Head of caudate nucleus (tissue), 42 donors: Measurements from ENCODE around the gene CPED1.

Experiments used
- DNase-seq, 42 donors: peaks; one replicate each; pipeline versions ENCODE4 v3.0.0 to v3.0.0-alpha.2; 2020 to 2021; ENCODE audit warnings: mixed read lengths in 7 of 42
- intact Hi-C: fragments of 100-400 bp; cut with DNase I; formaldehyde crosslinking; loops from one replicate; pipeline ENCODE4 v1.15.0; 2022

The CPED1 gene

DNA sequence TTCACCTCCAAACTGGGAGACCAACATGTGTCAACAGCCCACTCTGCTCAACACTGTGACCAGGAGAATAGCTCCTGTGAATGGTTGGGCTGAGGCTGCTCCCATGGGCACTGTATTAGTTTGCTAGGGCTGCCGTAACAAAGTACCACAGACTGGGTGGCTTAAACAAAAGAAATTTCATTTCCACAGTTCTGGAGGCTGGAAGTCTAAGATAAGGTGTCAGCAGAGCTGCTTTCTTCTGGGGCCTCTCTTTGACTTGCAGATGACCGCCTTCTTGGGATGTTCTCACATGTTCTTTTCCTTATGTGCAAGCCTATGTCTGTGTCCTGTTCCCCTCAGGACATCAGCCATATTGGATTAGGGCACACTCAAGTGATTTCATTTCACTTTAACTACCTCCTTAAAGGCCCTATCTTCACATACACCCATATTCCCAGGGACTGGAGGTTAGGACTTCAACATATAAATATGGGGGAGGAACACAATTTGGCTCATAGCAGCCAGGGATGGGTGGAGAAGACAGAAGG, 90.3 kb downstream of the CPED1 start:
- DNase-seq, result no peak
- intact Hi-C loops, result no loop called here

- intact Hi-C loops, result loop anchor here (5.0 to 10.0 kb wide), 2 partner anchors 92 to 275 kb away; partner anchors contain the start of gene CPED1
- DNase-seq, result no peak
These were observed 91.1 kb downstream of the CPED1 start for GRCh38 chr7:121079425-121080169.

DNA sequence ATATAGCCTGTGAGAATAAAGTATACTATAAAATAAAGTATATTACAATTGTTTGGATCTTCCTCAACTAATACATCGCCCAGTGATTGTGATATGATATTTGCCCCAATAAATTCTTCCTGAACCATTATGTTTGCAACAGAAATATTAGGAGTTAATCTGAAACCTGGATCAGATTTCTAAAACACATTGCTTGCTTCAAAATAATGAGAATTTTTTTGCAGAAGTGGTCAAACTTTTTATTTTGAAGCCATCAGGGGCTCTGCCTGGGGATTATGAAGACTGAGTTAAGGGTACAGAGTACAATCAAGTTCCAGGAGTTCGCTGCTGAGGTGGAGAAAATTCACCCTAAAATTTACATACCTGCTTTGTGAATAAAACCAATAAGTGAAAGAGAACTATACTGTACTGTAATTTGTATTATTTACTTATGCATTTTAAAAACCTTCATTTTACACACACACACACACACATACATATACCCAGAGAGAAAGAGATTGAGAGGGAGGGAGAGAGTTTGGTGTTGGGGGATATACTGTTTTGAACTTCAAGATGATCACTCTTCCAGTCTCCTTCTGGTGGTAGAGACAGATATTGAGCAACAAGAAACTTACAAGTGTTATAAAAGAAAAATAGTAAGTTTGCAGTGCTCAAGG, 91.9 kb downstream of the CPED1 start:
- intact Hi-C loops, result loop anchor here (5.0 to 10.0 kb wide), 2 partner anchors 93 to 276 kb away; partner anchors contain the start of gene CPED1
- no peak for DNase-seq

DNA sequence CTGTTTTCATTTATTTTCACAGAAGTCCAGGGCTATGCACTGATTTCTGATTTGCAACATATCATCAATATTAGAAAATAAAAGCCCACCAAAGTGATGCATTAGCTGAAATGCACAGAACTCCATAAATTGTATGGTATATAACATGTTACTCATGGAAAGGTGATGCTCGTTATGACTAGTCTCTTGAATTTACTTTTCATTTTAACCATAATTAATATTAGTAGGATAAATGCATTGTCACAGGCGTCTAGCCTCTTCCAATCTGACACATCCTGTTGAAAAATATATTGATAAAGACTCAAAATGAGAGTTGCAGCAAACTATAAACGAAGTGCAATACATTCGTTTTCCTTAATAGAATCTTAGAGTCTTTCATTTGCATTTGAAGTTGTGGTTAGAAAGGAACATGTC, 92.4 kb downstream of the CPED1 start:
- DNase-seq, result no peak
- intact Hi-C loops, result loop anchor here (5.0 to 10.0 kb wide), 2 partner anchors 94 to 276 kb away; partner anchors contain the start of gene CPED1

- peak in 4 of 42 donors; percentile 2 to 33 (median 8) for DNase-seq
These were observed 92.9 kb downstream of the CPED1 start for GRCh38 chr7:121081327-121081936.

DNA sequence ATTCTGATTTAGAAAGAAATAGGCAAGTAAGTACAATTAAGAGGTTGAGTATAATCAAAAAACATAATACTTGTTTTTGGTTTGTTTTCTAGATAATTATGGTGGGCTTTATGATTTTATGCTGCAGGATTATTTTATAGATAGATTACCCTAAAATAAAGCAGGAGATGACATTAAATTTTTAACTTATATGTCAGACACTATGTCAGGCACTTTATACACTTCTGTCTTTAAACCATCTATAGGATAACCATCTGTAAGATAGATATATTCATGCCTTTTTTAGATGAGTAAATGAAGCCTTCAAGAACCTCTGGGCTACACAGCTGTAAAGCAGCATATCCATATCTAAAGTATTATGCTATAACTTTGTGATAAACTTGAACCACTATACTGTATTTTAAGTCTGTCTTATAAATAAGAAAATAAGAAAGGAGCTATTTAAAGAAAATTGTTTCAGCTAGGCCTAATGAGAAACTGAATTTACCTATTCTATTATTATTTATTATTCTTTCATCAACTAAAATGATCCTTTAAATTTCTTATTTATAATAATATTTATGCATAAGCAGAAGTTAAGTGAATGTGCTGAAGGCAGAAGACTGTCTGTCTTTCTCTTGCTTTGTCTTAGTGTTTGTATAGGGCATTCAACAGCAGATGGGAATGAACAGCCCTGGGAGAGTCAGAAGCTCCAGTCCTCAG, 94.0 kb downstream of the CPED1 start:
- no peak for DNase-seq
- intact Hi-C loops, result loop anchor here (5.0 to 10.0 kb wide), 2 partner anchors 95 to 278 kb away; partner anchors contain the start of gene CPED1

More at GRCh38 chr7:121081327-121081936, 92.9 kb downstream of the CPED1 start:
- intact Hi-C loops, result loop anchor here (5.0 to 10.0 kb wide), 2 partner anchors 94 to 277 kb away; partner anchors contain the start of gene CPED1

DNA sequence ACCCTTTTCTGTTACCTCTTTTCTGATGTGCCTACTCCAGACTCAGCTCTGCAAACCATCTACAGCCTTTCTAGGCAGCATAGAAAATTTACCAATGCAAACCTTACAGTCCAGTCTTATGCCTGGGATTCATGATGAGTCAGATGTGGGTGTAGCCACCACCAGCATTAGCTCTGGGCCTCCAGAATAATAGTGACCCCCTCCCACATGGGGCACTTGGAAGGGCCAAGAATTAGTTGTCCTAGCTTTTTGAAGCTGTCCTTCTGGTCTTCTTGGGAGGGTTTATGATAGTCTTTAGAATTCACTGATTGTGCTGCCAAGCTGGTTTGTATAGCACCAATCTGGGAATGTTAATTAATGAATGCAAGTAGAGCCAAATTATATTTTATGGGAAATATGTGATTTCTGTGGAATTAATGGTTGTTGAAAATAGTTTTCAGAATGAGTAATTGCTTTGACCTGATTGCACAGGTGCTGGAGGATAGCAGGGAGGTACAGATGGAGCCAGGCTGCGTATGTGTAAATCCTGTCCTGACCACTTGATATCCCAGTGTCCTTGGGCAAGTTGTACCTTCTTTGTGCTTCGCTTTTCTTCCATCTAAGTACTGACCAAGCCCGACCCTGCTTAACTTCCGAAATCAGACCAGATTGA, 94.8 kb downstream of the CPED1 start:
- DNase-seq, result no peak
- intact Hi-C loops, result loop anchor here (5.0 to 10.0 kb wide), 2 partner anchors 96 to 278 kb away; partner anchors contain the start of gene CPED1

- intact Hi-C loops, result loop anchor here (5.0 to 10.0 kb wide), 2 partner anchors 97 to 279 kb away; partner anchors contain the start of gene CPED1
- no peak for DNase-seq
These were observed 95.3 kb downstream of the CPED1 start for GRCh38 chr7:121083790-121084251.

- no peak for DNase-seq
- intact Hi-C loops, result loop anchor here (5.0 to 10.0 kb wide), 2 partner anchors 97 to 279 kb away; partner anchors contain the start of gene CPED1
These were observed 95.7 kb downstream of the CPED1 start for GRCh38 chr7:121084256-121084655.

DNA sequence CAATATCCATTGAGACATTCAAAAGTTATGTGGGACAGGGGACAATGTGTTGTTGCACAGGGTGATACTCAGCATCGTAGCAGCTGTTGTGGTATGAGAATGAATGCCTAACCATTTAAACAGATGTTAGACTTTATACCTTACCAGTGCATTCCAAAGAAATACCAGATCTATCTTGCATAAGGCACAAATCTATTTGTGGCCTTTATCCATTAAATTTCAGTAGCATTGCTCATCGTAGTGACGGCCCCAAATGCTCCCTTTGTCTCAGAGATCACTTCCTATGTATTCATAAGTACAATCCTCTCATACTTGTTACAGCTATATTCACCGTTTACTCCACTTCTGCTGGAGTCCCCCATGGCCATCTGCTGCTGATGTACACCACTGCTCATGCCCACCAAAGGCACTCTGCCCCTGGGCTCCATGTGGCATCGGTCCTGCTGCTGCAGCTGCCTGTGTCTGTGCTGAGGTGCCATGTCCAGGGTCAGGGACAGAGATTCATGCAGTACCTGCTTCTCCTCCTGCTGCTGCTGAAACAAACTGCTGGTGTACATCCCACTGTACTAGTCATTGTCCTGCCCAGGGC, 96.3 kb downstream of the CPED1 start:
- intact Hi-C loops, result loop anchor here (5.0 to 10.0 kb wide), 2 partner anchors 98 to 280 kb away; partner anchors contain the start of gene CPED1
- DNase-seq, result no peak

DNA sequence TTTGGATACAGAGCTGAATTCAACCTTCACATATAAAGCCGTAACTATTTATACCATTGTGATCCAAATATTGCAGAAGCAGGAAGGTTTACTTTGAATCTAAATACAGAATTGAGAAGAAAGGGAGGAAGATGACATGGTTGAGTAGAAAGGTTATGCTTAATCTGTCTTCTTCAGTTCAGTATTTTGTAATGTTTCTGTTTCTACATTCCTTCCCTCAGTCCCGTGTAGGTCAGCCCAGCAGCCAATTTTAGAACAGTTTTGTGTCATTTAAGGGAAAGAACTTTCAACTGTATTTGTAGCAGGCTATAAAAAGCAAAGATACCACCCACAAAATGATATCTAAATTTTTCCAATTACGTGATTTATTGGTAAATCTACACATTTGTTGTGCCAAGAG, 97.4 kb downstream of the CPED1 start:
- DNase-seq, result no peak
- intact Hi-C loops, result loop anchor here (10.0 kb wide), 1 partner anchor 281 kb away; no protein-coding TSS in a partner anchor

- intact Hi-C loops, result loop anchor here (10.0 kb wide), 1 partner anchor 284 kb away; no protein-coding TSS in a partner anchor
- DNase-seq, result no peak
These were observed 100.4 kb downstream of the CPED1 start for GRCh38 chr7:121088870-121089269.

DNA sequence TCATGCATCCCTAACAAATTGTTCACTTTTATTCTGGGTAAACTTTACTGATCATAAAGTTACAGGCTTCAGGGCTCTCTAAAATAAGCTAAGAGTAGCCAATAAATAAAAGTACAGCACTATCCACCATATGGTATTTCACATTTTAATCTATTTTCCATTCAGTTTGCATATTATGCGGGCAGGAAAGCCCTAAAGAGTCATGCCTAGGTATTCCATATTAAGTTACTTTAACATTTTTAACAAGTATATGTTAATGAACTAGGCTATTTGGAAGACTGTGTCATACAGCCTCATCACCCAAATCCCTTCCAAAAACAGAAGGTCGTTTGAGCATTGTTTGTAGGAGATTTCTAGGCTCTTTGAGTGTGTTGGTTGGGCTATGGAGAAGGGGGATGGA, 106.3 kb downstream of the CPED1 start:
- intact Hi-C loops, result no loop called here
- no peak for DNase-seq

GRCh38 chr7:121097577-121097976, 109.1 kb downstream of the CPED1 start:
- DNase-seq, result no peak
- intact Hi-C loops, result no loop called here

GRCh38 chr7:121099572-121099971, 111.1 kb downstream of the CPED1 start:
- intact Hi-C loops, result no loop called here
- no peak for DNase-seq

GRCh38 chr7:121101083-121101482, 112.6 kb downstream of the CPED1 start:
- DNase-seq, result no peak
- intact Hi-C loops, result no loop called here

- DNase-seq, result no peak
- intact Hi-C loops, result no loop called here
These were observed 113.1 kb downstream of the CPED1 start for GRCh38 chr7:121101621-121102020.
